SK-N-SH (cell line): ENCODE data around the gene KDM5C. TPM values are rescaled to one million over a fixed set of nuclear protein-coding genes. Genes with fewer than 3 reads are reported as not detected.

ENCODE experiments used
- CTCF ChIA-PET: fragments of 300-600, 350-600 bp; formaldehyde crosslinking; extraction: SDS; loops from one replicate; lab custom pipeline; 2021; lab: Yijun Ruan, JAX
- POLR2A ChIA-PET: fragments of 350-600 bp; sonication (Branson Sonifier 250); formaldehyde crosslinking; extraction: SDS; loops from one replicate; lab custom pipeline; 2020; ENCODE audit warnings: antibody characterized with exemption, inconsistent platforms; lab: Yijun Ruan, JAX
- DNase-seq: peaks from one replicate; pipeline ENCODE4 v3.0.0; 2012
- H2AFZ ChIP-seq: fragments of 200-600 bp; sonication (generic); 2 replicates; pipeline ENCODE4 v1.8.1; 2016; ENCODE audit warnings: antibody characterized with exemption, mild to moderate bottlenecking, low read depth
- H3F3A ChIP-seq: fragments of 200-600 bp; sonication (generic); replicated peaks from 2 replicates; pipeline ENCODE3; 2016; ENCODE audit warnings: antibody characterized with exemption, mild to moderate bottlenecking; ENCODE audit not compliant: insufficient read depth
- H3K27ac ChIP-seq, 2 experiments: fragments of 200-500 bp in 1 of 2; fragments of 200-600 bp in 1 of 2; sonication (Bioruptor generic) in 1 of 2; sonication (generic), shearing (Covaris generic) in 1 of 2; 2 replicates each; pipeline versions ENCODE4 v1.5.1 to v1.6.1; 2014 to 2016; ENCODE audit warnings: low read depth in 2 of 2, inconsistent platforms in 1 of 2, low read length in 1 of 2, mild to moderate bottlenecking in 1 of 2, mixed read lengths in 1 of 2
- H3K27me3 ChIP-seq: fragments of 200-600 bp; sonication (generic), shearing (Covaris generic); 2 replicates; pipeline ENCODE4 v1.6.1; 2016; ENCODE audit warnings: mixed run types; ENCODE audit not compliant: insufficient read depth
- H3K36me3 ChIP-seq, 2 experiments: fragments of 200-500 bp in 1 of 2; fragments of 200-600 bp in 1 of 2; sonication (Bioruptor generic) in 1 of 2; sonication (generic) in 1 of 2; replicated peaks in 1 of 2; 2 replicates each; pipeline versions ENCODE3 to v1.5.1; 2014 to 2016; ENCODE audit warnings: low read length in 1 of 2, mild to moderate bottlenecking in 1 of 2; ENCODE audit not compliant: insufficient read depth in 2 of 2, control insufficient read depth in 1 of 2
- H3K4me1 ChIP-seq, 2 experiments: fragments of 200-500 bp in 1 of 2; fragments of 200-600 bp in 1 of 2; sonication (Bioruptor generic) in 1 of 2; sonication (generic), shearing (Covaris generic) in 1 of 2; 2 replicates each; pipeline versions ENCODE4 v1.5.1 to v1.6.1; 2014 to 2016; ENCODE audit warnings: low read depth in 1 of 2, low read length in 1 of 2, mixed run types in 1 of 2; ENCODE audit not compliant: insufficient read depth in 2 of 2, control insufficient read depth in 1 of 2
- H3K4me2 ChIP-seq: fragments of 200-600 bp; sonication (generic), shearing (Covaris generic); 2 replicates; pipeline ENCODE4 v1.6.1; 2017; ENCODE audit warnings: mixed run types
- H3K4me3 ChIP-seq, 2 experiments: fragments of 200-500 bp in 1 of 2; fragments of 200-600 bp in 1 of 2; sonication (Bioruptor generic) in 1 of 2; sonication (generic), shearing (Covaris generic) in 1 of 2; 2 replicates each; pipeline versions ENCODE4 v1.5.1 to v1.8.1; 2014 to 2016; ENCODE audit warnings: low read depth in 2 of 2, inconsistent platforms in 1 of 2, low read length in 1 of 2, mild to moderate bottlenecking in 1 of 2, mixed read lengths in 1 of 2, moderate library complexity in 1 of 2
- H3K79me2 ChIP-seq: fragments of 200-600 bp; sonication (generic); 2 replicates; pipeline ENCODE4 v1.8.1; 2017; ENCODE audit warnings: mild to moderate bottlenecking; ENCODE audit not compliant: insufficient read depth
- H3K9ac ChIP-seq: fragments of 200-600 bp; sonication (generic); 2 replicates; pipeline ENCODE4 v1.6.1; 2017; ENCODE audit warnings: mixed run types
- H3K9me2 ChIP-seq: fragments of 200-600 bp; sonication (generic); 2 replicates; pipeline ENCODE4 v1.6.1; 2017; ENCODE audit warnings: mixed run types
- H3K9me3 ChIP-seq: fragments of 200-600 bp; sonication (generic); 2 replicates; pipeline ENCODE4 v1.6.1; 2017; ENCODE audit warnings: mixed run types, mild to moderate bottlenecking, moderate library complexity
- H4K20me1 ChIP-seq: fragments of 200-600 bp; sonication (generic); 2 replicates; pipeline ENCODE4 v1.6.1; 2017; ENCODE audit warnings: mild to moderate bottlenecking, mixed run types; ENCODE audit not compliant: insufficient read depth
- CHD2 ChIP-seq: fragments of 150-350 bp; IDR thresholded peaks from 2 replicates; pipeline ENCODE4 v1.6.1; 2018; ENCODE audit warnings: low read length; ENCODE audit not compliant: partially characterized antibody
- EP300 ChIP-seq, 2 experiments: IDR thresholded peaks; 2 replicates each; pipeline versions ENCODE4 v1.4.0 to v1.6.1; 2012; ENCODE audit warnings: borderline replicate concordance in 1 of 2, low read depth in 1 of 2, low read length in 1 of 2
- EZH2phosphoT487 ChIP-seq: fragments of 200-600 bp; sonication (generic); IDR thresholded peaks from 2 replicates; pipeline ENCODE4 v1.6.1; 2017; ENCODE audit warnings: low read depth, mixed run types, mild to moderate bottlenecking, antibody characterized with exemption, moderate library complexity, borderline replicate concordance
- FOSL2 ChIP-seq: IDR thresholded peaks from 2 replicates; pipeline ENCODE4 v1.4.0; 2012; ENCODE audit warnings: low read depth, mild to moderate bottlenecking, moderate library complexity, borderline replicate concordance
- FOXJ3 ChIP-seq: sonication (generic); formaldehyde crosslinking; IDR thresholded peaks from 2 replicates; pipeline ENCODE4 v1.5.1; 2020; ENCODE audit warnings: mild to moderate bottlenecking, missing genetic modification reagents
- FOXM1 ChIP-seq: IDR thresholded peaks from 2 replicates; pipeline ENCODE4 v1.4.0; 2012; ENCODE audit warnings: low read depth, mild to moderate bottlenecking
- GATA2 ChIP-seq: sonication (generic); formaldehyde crosslinking; IDR thresholded peaks from 2 replicates; pipeline ENCODE4 v1.5.0; 2020; ENCODE audit warnings: mild to moderate bottlenecking, missing genetic modification reagents
- IRF3 ChIP-seq: fragments of 150-350 bp; IDR thresholded peaks from 2 replicates; pipeline ENCODE4 v1.6.1; 2016; ENCODE audit warnings: mild to moderate bottlenecking, low read depth, low read length
- JUND ChIP-seq: IDR thresholded peaks from 2 replicates; pipeline ENCODE4 v1.4.0; 2012
- MEF2A ChIP-seq: IDR thresholded peaks from 2 replicates; pipeline ENCODE4 v1.4.0; 2012; ENCODE audit warnings: low read depth, borderline replicate concordance
- NRF1 ChIP-seq: IDR thresholded peaks from 2 replicates; pipeline ENCODE4 v1.6.1; 2012; ENCODE audit warnings: low read depth, mild to moderate bottlenecking, low read length
- POLR2AphosphoS5 ChIP-seq: IDR thresholded peaks from 2 replicates; pipeline ENCODE4 v1.6.1; 2012; ENCODE audit warnings: low read depth, low read length
- RCOR1 ChIP-seq: fragments of 150-350 bp; IDR thresholded peaks from 2 replicates; pipeline ENCODE4 v1.6.1; 2017; ENCODE audit warnings: antibody characterized with exemption, low read length
- RXRA ChIP-seq: IDR thresholded peaks from 2 replicates; pipeline ENCODE4 v1.4.0; 2012; ENCODE audit warnings: low read depth, mild to moderate bottlenecking, borderline replicate concordance
- TAF1 ChIP-seq: IDR thresholded peaks from 2 replicates; pipeline ENCODE4 v1.6.1; 2012; ENCODE audit warnings: low read depth, mild to moderate bottlenecking, low read length, moderate library complexity, borderline replicate concordance
- TCF12 ChIP-seq: IDR thresholded peaks from 2 replicates; pipeline ENCODE4 v1.4.0; 2012
- TEAD4 ChIP-seq: IDR thresholded peaks from 2 replicates; pipeline ENCODE4 v1.4.0; 2012; ENCODE audit warnings: mild to moderate bottlenecking, borderline replicate concordance; ENCODE audit not compliant: insufficient read depth
- WGBS: methylation state at CpG from one replicate; pipeline ENCODE4 v1.1.6; 2017; ENCODE audit warnings: low lambda C conversion rate; 5-methylcytosine and 5-hydroxymethylcytosine counted together
- polyA plus RNA-seq, 3 experiments: library from polyadenylated mRNA; depleted of rRNA; stranded (reverse); fragments of >200 nt; gene quantifications; 2 replicates each; pipeline ENCODE4 v1.2.3, GENCODE V29; 2012
- TF ChIP-seq, protein P1 (sequence below): IDR thresholded peaks from 2 replicates; pipeline ENCODE4 v1.6.1; 2012; ENCODE audit warnings: mild to moderate bottlenecking, low read depth, low read length, moderate library complexity

Gene KDM5C
- polyA plus RNA-seq, 1 of the 3 experiments (the other 2 are of a cell fraction) = 76.6 TPM

DNA sequence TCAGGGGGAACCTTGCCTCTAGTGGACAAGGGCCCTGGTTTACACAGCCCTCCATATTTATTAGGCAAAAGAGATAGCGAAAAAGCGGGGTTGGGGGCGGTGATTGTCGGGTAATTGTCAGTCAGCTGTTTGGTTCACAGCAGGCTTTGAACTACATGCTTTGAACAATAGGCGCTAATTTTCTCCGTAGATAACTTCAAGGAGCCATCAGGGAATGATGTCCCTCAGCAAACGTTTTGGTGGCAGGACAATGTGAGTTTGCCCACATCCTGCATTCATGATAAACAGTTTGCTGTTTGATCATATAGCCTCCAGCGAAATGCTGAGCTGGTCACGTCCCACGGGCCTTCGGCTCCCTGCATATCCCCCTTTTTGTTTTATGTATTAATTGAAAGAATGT, 65.8 kb downstream of the KDM5C start (continued):
- TF ChIP-seq, protein P1, sequence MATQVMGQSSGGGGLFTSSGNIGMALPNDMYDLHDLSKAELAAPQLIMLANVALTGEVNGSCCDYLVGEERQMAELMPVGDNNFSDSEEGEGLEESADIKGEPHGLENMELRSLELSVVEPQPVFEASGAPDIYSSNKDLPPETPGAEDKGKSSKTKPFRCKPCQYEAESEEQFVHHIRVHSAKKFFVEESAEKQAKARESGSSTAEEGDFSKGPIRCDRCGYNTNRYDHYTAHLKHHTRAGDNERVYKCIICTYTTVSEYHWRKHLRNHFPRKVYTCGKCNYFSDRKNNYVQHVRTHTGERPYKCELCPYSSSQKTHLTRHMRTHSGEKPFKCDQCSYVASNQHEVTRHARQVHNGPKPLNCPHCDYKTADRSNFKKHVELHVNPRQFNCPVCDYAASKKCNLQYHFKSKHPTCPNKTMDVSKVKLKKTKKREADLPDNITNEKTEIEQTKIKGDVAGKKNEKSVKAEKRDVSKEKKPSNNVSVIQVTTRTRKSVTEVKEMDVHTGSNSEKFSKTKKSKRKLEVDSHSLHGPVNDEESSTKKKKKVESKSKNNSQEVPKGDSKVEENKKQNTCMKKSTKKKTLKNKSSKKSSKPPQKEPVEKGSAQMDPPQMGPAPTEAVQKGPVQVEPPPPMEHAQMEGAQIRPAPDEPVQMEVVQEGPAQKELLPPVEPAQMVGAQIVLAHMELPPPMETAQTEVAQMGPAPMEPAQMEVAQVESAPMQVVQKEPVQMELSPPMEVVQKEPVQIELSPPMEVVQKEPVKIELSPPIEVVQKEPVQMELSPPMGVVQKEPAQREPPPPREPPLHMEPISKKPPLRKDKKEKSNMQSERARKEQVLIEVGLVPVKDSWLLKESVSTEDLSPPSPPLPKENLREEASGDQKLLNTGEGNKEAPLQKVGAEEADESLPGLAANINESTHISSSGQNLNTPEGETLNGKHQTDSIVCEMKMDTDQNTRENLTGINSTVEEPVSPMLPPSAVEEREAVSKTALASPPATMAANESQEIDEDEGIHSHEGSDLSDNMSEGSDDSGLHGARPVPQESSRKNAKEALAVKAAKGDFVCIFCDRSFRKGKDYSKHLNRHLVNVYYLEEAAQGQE = no peak
- TF ChIP-seq FOSL2 (no peak), RCOR1 (no peak), TCF12 (no peak), JUND (no peak), EP300 (IDR thresholded peaks at IDR 0.05; ENCODE audit: borderline replicate concordance in 1 of 2, low read depth in 1 of 2, low read length in 1 of 2) (no peak), NRF1 (no peak), EZH2phosphoT487 (no peak), FOXJ3 (CRISPR knock-in tag) (no peak)

GRCh38 chrX:53156207-53156596, 68.8 kb downstream of the KDM5C start:
- no peaks in the 10 kb centered on the region for H3K79me2 ChIP-seq
- H3K9me2 ChIP-seq = no peaks in the 10 kb centered on the region
- WGBS = 66% methylated on average over 2 of the region's 2 CpGs
- no peak overlapping the region for H2AFZ ChIP-seq
- H3K27ac ChIP-seq = no peak overlapping the region
- ChIA-PET POLR2A (no interaction called here), CTCF (no interaction called here)
- no peak for DNase-seq
- no peaks in the 10 kb centered on the region for H3K4me1 ChIP-seq
- TF ChIP-seq EZH2phosphoT487 (no peak), FOSL2 (no peak), POLR2AphosphoS5 (no peak), RXRA (no peak), TAF1 (no peak), GATA2 (no peak), CHD2 (no peak), IRF3 (no peak), FOXJ3 (CRISPR knock-in tag) (no peak), TCF12 (no peak), FOXM1 (no peak), MEF2A (no peak), TEAD4 (no peak)
- TF ChIP-seq, protein P1 = no peak
- H3K4me3 ChIP-seq = no peak overlapping the region
- H3K9me3 ChIP-seq = no peaks in the 10 kb centered on the region
- no peaks in the 10 kb centered on the region for H4K20me1 ChIP-seq
- H3K9ac ChIP-seq = no peak overlapping the region
- no peaks in the 10 kb centered on the region for H3F3A ChIP-seq
- no peak overlapping the region for H3K4me2 ChIP-seq
- H3K36me3 ChIP-seq = no peaks in the 10 kb centered on the region
- H3K27me3 ChIP-seq = no peaks in the 10 kb centered on the region
